ENCODE results near the gene CDK19.

- TF ChIP-seq CTCF (IDR thresholded peaks at IDR 0.05; ENCODE audit: poor library complexity, severe bottlenecking) (no peak), POLR2AphosphoS5 (IDR thresholded peaks at IDR 0.05) (no peak), REST (IDR thresholded peaks at IDR 0.05; ENCODE audit: borderline replicate concordance) (no peak), EZH2 (IDR thresholded peaks at IDR 0.05; ENCODE audit: borderline replicate concordance, insufficient read depth, low read length, poor library complexity, severe bottlenecking) (no peak), EP300 (conservative IDR thresholded peaks at IDR 0.05; ENCODE audit: poor library complexity, severe bottlenecking) (no peak), TAF1 (IDR thresholded peaks at IDR 0.05; ENCODE audit: low read depth) (no peak), RAD21 (conservative IDR thresholded peaks at IDR 0.05) (no peak), MXI1 (conservative IDR thresholded peaks at IDR 0.05; ENCODE audit: poor library complexity, severe bottlenecking) (no peak)
Measured at GRCh38 chr6:110589865-110590513, 225.3 kb downstream of the CDK19 start.

Measured in neural cell (in vitro differentiated cells).